GM12878 (cell line): ENCODE data around the gene C10orf71.

Experiments used
- NFYB ChIP-seq: IDR thresholded peaks from 2 replicates; pipeline ENCODE4 v1.6.1; 2011; ENCODE audit warnings: low read depth, mild to moderate bottlenecking, low read length, improper control_type of control experiment, moderate library complexity; ENCODE audit not compliant: insufficient read depth
- TAF1 ChIP-seq: IDR thresholded peaks from 2 replicates; pipeline ENCODE4 v1.6.1; 2011; ENCODE audit warnings: mild to moderate bottlenecking, low read depth, low read length, borderline replicate concordance
- TF ChIP-seq, protein P1 (sequence below): fragments of 450-650 bp; IDR thresholded peaks from 2 replicates; pipeline ENCODE4 v1.6.1; 2018; ENCODE audit warnings: borderline replicate concordance, mild to moderate bottlenecking; ENCODE audit not compliant: partially characterized antibody

GRCh38 chr10:49371967-49372366 lies 73.0 kb downstream of the C10orf71 start:
- TF ChIP-seq, protein P1, sequence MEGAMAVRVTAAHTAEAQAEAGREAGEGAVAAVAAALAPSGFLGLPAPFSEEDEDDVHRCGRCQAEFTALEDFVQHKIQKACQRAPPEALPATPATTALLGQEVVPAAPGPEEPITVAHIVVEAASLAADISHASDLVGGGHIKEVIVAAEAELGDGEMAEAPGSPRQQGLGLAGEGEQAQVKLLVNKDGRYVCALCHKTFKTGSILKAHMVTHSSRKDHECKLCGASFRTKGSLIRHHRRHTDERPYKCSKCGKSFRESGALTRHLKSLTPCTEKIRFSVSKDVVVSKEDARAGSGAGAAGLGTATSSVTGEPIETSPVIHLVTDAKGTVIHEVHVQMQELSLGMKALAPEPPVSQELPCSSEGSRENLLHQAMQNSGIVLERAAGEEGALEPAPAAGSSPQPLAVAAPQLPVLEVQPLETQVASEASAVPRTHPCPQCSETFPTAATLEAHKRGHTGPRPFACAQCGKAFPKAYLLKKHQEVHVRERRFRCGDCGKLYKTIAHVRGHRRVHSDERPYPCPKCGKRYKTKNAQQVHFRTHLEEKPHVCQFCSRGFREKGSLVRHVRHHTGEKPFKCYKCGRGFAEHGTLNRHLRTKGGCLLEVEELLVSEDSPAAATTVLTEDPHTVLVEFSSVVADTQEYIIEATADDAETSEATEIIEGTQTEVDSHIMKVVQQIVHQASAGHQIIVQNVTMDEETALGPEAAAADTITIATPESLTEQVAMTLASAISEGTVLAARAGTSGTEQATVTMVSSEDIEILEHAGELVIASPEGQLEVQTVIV, result no peak
- TF ChIP-seq TAF1, result no peak
- TF ChIP-seq NFYB, result no peak
